Activated naive CD8-positive, alpha-beta T cell treated with anti-CD3 and anti-CD28 coated beads, Interleukin-2, amount 50 U/mL, for 16 hours (primary cell): ENCODE measurements around the gene PRDM11.
"Not testable (repeated sequence)": the region's sequence is repeated elsewhere in the genome, so short reads cannot be mapped to it uniquely, and the experiment has no call there.

Source experiments
- DNase-seq: peaks from one replicate; pipeline ENCODE4 v3.0.0-alpha.2; 2020; ENCODE audit warnings: low read depth, low spot score

PRDM11 gene

GRCh38 chr11:45232341-45233080 is 86.1 kb downstream of the PRDM11 start:
- no peak for DNase-seq

- peak; percentile 18 for DNase-seq
Observed at GRCh38 chr11:45233121-45233803, 86.8 kb downstream of the PRDM11 start.

DNA sequence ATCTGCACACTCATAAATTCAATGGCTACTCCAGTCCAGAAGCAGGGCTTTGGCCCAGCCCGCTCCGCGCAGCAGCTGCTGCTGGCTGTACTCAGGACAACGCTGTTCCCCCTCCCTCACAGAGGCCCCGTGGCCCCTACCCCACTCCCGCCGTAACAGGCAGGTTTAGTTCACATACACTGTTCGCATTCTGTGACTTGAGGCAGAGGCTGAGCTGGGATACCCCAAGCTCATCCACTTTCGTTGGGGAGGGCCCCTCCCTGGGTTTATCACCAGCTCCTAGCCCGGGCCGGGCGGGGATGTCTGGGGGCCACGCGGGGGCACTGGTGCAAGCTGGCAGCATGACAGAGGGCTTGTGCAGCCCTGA is 87.3 kb downstream of the PRDM11 start:
- DNase-seq: no peak

DNA sequence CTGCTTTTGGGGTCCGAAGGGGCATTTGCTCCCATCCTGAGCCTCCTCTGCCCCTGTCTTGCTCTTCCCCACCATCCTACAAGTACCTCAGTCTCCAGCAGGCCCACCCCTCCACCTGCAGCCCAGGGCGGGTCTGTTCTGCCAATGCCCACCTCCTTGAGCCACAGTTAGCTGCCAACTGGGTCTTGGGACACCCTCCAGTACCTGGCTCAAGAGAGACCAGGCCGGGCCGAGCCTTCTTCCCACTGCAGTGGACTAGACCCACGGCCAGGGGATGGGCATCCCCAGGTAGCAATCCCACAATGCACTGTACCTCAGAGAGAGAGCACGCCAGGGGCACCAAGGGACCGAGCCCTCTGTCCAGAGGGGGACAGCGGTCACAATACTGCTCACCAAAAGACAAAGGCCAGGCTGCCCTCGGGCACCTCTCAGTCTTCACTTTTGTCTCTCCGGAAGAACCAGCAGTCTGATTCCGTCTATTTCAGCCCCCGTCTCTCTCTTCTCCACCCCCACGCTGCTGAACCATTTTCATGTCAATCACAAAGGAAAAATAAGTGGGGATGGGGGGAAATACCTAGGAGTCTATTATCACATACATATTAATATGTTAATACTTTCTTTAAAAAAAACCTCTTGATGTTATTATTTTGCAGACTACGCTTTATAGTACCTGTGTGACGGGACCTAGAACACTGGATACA is 88.0 kb downstream of the PRDM11 start:
- no peak for DNase-seq

GRCh38 chr11:45237711-45238315 is 91.4 kb downstream of the PRDM11 start:
- no peak for DNase-seq

DNA sequence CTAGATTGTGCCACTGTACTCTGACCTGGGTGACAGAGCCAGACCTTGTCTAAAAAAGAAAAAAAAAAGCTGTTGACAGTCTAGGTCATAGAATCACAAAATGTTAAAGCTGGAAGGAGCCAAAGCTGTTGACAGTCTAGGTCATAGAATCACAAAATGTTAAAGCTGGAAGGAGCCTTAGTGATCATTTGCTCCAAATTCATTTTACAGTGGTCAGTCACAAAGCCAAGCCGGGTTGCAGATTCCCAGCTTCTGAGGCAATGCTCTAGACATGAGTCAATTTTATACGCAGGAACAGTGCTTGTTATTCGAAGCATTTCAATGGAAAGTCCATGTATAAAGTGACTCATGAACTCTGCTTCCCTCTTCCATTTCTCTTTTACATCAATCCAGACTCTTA is 92.3 kb downstream of the PRDM11 start:
- DNase-seq: no peak

DNA sequence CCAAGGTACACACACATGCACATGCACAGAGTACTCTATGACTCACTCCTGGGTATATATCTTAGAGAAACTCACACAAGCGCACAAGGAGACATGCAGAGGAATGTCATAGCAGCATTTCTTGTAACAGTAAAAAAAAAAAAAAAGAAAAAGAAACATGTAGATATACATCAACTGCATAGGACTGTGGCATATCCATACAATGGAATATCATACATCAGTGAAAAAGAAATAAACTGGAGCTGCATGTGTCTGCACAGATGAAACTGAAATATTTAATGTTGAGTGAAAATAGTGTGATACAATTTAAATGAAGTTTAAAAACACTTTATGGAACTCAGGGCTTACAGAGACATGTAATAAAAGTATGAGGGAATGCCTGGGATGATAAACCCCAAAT is 93.3 kb downstream of the PRDM11 start:
- DNase-seq: no peak

- no peak for DNase-seq
Observed at GRCh38 chr11:45243967-45244366, 97.5 kb downstream of the PRDM11 start.

GRCh38 chr11:45245218-45246045 is 99.0 kb downstream of the PRDM11 start:
- DNase-seq: no peak

GRCh38 chr11:45246241-45246640 is 99.8 kb downstream of the PRDM11 start:
- DNase-seq: no peak

DNA sequence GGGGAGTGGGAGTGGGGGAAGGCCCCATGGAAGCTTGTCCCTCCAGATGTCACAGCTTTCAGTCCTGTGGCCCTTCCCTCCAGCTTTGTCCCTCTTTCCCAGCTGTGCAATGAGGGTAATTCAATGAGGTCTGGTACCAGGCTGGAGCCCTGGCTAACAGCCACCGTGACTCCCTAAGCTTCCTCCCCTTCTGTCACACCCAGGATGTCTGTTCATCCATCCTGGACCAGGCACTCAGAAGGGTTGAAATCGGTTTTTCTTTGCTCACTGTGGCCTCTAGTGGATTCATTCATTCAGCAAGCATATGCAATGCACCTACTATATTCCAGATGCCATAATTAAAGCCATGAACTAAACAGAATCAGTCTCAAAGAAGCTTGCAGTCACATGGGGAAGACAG is 101.0 kb downstream of the PRDM11 start:
- DNase-seq: no peak

DNA sequence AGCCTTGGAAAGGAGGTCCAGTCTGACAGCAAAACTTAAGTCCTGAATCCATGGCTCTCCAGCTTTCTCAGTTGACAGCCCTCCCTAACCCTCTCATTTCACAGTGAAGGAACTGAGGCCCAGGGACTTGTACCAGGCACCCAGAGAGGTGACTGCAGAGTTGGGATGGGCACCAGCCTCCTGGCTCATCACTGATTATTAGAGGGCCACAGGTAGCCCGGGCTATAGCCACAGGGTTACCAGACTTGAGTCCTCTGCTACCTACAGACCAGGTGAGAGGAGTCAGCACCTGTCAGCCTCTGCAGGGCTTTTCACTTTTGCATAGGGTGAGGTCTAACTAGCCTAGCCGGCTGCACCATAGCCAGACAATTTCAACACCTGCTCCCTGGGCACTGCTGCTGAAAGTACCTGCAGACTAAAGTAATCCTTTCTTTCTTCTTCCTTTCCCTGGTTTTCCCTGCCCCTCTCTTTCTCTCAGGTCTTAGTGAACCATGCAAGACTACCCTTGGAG is 102.1 kb downstream of the PRDM11 start:
- DNase-seq: no peak

DNA sequence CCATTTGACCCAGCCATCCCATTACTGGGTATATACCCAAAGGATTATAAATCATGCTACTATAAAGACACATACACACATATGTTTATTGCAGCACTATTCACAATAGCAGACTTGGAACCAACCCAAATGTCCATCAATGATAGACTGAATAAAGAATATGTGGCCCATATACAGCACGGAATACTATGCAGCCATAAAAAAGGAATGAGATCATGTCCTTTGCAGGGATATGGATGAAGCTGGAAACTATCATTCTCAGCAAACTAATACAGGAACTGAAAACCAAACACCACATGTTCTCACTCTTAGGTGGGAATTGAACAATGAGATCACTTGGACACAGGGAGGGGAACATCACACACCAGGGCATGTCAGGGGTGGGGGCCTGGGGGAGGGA is 102.9 kb downstream of the PRDM11 start:
- DNase-seq: not testable (repeated sequence)

DNA sequence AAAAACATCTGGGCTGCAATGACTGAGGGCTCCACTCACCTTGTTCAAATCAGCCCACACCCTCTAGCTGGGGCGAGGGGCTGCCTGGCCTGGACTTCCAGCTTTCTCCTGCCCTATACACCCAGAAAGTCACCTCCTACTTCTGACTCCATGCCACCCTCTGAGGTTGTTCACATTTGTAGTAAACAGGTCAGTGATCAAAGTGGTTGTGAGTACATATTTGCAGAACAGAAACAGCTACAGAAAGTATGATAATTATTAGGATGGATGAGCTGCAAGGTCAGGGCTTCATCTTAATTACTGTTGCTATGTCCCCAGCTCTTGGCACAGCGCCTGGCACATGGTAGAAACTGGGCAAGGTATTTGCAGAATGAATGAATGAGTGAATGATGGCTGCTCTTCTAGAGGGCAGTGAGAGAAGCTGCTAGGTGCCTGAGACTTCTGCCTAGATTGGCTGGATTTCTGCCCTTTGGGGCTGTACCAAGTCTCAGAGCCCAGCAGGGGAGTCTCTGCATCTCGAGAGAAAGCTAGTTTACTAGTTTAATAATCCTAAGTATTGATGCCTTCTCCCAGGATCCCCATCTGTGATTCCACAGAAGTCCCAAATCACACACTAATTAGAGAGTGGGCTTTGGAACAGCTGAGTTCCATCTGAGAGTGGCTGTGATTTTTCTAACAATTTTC is 103.7 kb downstream of the PRDM11 start:
- no peak for DNase-seq

DNA sequence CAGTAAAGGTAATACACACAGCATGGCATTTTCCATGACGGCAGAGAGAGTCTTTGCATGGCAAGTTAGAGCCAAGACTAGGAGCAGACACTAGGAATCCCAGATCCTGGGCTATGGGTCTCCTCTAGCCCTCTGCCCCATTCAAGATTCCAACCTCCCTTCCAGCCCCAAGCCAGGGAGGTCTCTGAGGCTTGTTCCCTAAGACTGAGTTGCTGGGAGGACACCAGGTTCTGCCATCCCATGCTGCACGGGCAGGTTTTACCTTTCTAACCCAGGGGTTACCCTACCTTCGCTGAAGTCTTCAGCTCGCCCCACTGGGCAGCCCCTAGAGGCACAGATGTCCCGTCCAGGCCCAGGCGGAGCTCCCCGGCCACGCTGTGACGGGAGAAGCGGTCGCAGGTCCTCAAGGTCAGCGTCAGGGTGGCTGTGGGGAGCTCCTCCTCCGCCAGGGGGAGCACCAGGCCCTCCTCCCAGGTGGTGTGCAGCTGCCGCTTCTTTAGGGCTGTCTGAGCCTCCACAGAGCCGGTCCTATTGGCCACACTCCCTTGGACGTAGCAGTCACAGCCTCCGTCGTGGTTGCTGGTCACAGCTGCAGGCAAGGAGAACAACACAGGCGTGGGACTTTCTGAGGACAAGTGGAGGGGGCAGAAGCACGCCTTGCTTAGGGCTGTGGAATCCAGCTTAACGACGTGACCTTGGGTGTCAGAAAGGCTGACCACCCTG is 105.9 kb downstream of the PRDM11 start:
- DNase-seq: no peak

- no peak for DNase-seq
Observed at GRCh38 chr11:45252877-45253276, 106.4 kb downstream of the PRDM11 start.

GRCh38 chr11:45253640-45254039 is 107.2 kb downstream of the PRDM11 start:
- DNase-seq: no peak

- DNase-seq: no peak
Observed at GRCh38 chr11:45254070-45254469, 107.6 kb downstream of the PRDM11 start.

GRCh38 chr11:45258982-45259530 is 112.6 kb downstream of the PRDM11 start:
- no peak for DNase-seq

GRCh38 chr11:45259592-45259991 is 113.2 kb downstream of the PRDM11 start:
- no peak for DNase-seq
